Limb (tissue), 2 donors: ENCODE data around the gene B4GALNT2.
A peak's percentile ranks its signal among the peaks of the same experiment; 100 is the strongest.
"Not testable (repeated sequence)": the region's sequence is repeated elsewhere in the genome, so short reads cannot be mapped to it uniquely, and the experiment has no call there.

ENCODE experiments used
- DNase-seq, 2 donors: peaks; one replicate each; pipeline ENCODE4 v3.0.0-alpha.2; 2016; ENCODE audit errors: extremely low spot score in 2 of 2

Gene B4GALNT2

DNA sequence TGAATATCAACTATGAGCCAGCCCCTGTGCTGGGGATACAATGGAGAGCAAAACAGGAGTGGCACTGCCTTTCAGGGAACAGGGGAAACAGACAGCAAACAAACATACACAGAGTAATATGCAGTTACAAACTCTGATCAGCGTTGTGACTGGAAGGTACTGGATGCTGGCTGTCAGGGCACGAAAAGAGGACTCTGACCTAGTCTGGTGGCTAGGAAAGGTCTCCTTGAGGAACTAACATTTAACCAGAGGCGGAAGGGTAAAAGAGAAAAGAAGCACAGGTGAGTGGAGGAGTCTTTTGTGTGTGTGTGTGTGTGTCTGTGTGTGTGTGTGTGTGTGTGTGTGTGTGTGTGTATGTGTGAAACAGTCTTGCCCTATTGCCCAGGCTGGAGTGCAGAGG, 12.4 kb upstream of the B4GALNT2 start:
- DNase-seq, result no peak

DNA sequence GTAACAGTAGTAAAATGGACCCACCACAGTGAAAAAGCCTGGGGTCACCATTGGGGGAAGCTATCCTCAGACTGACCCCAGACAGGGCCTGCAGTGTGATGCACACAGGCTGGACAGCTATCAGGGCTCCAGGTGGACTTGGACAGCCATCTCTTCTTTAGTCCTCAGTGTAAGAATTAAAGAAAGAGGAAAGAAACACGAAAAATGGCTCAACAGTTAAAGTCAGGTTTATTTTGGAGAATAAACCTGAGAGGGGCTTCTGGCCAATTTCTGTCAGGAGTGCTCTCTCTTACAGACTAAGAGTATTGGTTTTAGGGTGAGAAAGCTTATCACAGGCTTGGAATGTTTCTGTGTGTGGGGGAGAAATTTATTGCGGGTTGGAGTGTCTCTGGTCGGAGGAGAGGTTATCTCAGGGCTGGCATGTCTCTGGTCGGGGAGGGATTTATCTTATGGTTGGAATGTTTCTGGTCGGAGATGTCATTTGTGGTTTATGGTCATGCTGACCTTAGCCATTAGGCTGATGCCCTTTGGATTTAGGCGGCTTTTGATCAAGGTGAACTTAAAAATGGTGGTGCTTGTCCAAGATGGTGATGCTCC, 10.8 kb upstream of the B4GALNT2 start:
- no peak for DNase-seq

DNA sequence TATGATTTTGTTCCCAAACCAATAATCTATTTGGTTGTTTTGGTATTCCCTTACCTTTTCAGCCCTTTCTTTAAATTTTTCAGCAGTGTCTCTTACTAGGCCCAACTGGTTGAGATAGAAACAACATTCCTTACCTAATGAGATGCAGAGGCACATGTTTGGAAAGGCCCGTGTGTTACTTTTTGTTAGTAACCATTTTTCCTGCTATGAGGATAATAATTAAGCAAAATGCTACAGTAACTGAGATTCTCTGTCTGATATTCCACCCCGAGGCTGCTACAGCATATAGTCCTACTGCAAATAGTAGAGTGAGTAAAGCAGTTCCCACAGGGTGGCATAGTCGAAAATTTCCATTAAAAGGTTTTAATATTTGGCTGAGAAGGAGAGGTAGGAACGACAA, 10.0 kb upstream of the B4GALNT2 start:
- DNase-seq, result no peak

DNA sequence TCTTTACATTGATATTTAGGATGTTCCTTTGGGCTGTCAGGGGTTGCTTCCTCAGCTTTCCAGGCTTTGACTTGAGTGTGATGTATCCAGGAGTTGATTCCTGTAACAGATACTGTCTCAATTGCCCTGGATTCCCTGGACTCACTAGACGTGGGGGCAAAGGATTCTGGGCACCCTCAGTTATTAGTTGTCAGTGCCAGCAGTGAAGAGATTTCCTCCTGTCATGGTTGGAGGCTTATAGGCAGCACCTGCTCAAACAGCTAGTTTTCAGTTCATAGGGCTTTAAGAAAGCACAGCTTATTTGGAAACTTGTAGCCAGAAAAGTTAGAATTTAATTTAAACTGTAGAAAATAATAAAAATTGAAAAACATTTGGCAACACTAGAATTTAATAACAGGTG, 9.5 kb upstream of the B4GALNT2 start:
- DNase-seq, result no peak

DNA sequence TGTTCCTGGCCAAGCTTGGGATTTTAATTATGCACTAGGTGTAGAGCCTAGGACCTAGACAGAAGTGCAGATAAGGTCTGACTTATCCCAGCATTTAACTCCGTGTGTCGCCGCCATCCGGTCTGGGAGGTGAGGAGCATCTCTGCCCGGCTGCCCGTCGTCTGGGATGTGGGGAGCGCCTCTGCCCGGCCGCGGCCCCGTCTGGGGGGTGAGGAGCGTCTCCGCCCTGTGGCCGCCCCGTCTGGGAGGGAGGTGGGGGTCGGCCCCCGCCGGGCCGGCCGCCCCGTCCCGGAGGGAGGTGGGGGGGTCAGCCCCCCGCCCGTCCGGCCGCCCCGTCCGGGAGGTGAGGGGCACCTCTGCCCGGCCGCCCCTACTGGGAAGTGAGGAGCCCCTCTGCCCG, 7.1 kb upstream of the B4GALNT2 start:
- no peak for DNase-seq

DNA sequence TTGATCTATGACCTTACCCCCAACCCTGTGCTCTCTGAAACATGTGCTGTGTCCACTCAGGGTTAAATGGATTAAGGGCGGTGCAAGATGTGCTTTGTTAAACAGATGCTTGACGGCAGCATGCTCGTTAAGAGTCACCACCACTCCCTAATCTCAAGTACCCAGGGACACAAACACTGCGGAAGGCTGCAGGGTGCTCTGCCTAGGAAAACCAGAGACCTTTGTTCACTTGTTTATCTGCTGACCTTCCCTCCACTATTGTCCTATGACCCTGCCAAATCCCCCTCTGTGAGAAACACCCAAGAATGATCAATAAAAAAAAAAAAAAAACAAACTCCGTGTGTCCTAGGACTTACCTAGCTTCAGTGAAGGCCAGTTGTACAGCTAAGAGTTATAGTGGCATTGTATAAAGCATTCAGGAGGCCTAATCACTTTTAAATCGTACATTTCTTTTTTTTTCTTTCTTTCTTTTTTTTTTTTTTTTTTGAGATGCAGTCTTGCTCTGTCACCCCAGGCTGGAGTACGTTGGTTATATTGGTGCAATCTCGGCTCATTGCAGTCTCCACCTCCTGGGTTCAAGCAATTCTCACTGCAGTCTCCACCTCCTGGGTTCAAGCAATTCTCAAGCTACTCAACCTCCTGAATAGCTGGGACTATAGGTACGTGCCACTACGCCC, 6.2 kb upstream of the B4GALNT2 start:
- DNase-seq, result not testable (repeated sequence)

DNA sequence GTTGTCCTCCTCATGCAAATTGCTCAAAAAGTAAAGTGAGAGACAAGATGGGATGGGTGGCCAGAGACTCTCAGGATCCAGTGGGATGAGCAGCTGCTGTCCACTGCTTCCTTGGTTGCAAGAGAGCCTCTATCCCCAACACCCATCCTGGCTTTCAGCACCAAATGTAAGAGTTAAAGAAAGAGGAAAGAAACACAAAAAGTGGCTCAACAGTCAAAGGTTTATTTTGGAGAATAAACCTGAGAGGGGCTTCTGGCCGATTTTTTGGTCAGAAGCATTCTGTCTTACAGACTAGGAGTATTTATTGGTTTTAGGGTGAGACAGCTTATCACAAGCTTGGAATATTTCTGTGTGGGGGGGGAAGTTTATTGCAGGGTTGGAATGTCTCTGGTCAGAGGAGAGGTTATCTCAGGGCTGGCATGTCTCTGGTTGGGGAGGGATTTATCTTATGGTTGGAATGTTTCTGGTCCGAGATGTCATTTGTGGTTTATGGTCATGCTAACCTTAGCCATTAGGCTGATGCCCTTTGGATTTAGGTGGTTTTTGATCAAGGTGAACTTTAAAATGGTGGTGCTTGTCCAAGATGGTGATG, 3.1 kb upstream of the B4GALNT2 start:
- DNase-seq, result not testable (repeated sequence)

DNA sequence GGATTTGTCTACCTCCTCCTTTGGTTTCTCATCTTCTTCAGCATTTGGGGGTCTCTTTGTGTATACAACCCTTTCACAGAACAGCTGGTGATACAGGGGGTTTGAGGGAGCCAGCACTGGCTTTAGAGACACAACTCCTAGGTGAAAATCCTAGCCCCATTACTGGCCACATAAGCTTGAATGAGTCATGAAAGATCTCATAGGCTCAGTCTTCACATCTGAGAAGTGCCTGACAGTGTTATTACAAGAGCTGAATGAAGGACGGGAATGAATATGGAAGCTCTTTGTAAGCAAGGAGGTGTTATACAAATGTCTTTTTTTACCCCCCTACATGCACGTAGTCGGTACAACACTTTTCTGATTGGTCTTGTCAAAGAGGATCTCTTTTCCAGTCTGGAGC, 1.7 kb upstream of the B4GALNT2 start:
- DNase-seq, result no peak

DNA sequence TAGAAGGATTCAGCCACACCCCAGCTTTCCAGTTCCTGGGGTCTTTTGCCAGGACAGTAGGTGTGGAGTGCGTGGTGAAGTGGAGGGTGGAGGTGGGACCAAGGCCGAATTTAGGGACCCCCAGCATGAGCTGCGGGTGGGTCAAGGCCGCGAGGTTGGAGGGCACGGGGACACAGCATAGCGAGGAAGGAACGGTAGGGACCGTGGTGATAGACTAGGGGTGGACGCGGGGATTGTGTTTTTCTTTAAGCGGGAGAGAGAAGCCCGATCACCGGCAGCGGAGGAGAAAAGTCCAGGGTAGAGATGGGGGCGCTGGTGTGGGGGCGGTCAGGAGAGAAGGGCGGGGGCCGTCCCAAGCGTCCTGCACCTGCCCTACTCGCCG, 261 bp upstream of the B4GALNT2 start:
- no peak for DNase-seq

DNA sequence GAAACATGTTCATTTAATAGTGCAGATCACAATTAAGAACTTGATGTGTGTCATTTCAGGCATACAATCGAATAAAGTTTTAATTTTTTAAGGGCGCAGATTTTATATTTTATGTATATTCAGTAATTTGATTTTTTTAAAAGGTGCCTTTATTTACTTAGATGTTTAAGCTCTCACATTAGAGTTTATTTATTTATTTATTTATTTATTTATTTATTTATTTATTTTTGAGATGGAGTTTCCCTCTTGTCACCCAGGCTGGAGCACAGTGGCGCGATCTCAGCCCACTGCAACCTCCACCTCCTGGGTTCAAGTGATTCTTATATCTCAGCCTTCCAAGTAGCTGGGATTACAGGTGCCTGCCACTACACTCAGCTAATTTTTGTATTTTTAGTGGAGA, 3.8 kb downstream of the B4GALNT2 start:
- no peak for DNase-seq

DNA sequence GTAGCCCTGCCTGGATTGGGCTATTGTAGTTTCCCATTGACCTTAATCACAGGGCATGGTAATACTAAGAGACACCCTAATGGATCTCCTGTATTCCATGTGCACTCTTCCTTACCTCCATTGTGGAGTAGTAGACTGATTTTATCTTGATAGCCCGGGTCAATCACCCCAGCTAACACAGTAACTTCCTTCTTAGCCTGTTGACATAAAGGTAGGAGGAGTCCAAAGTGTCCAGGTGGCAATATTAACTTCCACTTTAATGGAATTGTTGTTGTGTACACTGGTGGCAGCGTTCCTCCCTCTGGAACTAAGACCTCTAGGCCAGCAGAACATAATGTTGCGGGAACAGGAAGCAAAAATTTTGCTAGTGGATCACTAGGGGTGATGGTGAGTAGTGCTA, 13.1 kb downstream of the B4GALNT2 start:
- DNase-seq, result not testable (repeated sequence)

DNA sequence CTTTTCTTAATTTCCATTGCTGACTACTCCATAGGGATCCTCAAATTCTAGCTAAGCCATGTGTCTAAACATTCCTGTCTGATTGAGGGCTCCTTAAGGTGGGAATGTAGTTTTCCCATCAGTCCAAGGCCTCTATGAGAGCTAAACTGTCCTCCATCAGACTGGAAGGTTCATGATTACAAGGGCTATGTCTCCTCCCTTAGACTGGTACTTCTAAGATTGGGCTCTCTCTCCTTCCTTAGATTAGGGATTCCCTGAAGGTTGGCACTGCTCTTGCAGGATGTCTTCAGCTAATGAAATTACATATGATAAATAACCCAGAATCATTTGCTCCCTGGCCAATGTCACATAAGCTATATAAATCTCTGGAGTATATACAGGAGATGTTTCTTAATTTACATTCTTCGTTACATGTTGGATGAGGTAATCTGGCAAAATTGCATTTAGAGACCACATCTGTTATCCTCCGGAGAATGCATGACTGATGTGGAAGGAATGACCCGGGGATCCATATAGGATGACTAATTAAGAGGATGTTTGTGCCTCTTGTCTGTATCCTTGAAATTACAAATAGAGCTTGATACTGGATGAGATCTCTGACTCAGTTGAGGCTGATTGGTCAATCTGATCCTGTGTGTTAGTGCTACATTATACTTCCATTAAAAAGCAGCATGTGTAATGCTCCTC, 14.2 kb downstream of the B4GALNT2 start:
- no peak for DNase-seq

DNA sequence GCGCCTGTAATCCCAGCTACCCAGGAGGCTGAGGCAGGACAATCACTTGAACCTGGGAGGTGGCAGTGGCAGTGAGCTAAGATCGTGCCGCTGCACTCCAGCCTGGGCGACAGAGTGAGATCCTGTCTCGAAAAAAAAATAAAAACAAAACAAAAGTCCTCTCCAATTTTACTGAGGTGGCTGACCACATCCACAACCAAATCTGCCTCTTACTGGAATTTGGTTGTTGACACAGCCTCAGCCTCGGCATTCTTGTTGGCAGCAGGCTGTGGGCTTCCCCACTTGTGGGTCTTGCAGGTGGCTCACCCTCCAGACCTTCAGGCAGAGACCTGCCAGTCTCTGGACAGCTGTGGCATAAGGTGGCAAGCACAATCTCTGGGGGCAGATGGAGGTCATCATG, 15.6 kb downstream of the B4GALNT2 start:
- DNase-seq, result no peak

DNA sequence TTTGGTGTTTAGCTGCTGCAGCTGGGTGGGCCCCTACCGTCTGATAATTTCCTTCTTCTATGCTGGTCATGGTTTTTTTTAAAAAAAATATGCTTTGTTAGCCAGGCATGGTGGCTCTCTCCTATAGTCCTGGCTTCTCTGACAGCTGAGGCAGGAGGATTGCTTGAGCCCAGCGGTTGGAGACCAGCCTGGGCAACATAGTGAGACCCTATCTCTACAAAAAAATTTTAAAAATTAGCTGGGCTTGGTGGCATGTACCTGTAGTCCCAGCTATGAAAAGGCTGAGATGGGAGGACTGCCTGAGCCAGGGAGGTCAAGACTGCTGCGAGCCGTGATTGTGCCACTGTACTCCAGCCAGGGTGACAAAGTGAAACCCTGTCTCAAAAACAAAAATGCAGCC, 19.4 kb downstream of the B4GALNT2 start:
- no peak for DNase-seq

DNA sequence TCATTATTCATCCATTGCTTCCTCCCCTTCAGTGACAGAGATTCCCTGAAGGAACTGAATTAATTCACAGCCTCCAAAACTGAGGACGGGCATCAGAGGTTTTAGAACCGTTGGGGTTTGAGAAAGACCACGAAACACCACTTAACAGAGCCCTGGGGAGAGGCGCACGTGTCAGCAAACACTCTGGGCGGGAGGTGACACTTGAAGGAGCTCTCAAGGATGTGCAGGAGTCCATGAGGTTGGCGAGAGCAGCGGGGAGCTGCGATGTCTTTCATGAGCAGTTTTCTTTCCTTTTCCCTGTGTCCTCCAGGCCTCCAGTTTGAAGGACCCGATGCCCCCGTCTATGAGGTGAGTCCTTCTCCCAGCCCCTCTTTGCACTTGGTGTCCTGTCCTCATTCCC, 23.7 kb downstream of the B4GALNT2 start:
- no peak for DNase-seq

DNA sequence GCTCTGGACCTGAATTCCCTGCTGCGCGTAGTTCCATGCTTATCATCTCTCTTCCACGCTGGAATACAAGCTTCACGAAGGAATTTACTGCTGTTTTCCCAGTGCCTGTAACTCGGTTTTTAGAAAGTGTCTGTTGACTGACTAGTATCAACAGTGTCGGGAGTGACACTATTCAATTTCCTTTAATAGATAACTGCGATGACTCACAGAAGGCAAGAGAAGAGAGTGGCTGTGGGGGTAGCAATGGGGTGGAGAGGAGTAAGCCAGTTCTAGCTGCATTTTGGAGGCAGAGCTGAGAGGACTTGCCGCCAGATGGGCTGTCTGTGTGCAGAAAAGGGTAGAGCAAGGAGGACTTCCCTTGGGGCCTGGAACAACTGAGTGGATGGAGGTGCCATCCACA, 25.2 kb downstream of the B4GALNT2 start:
- DNase-seq, result no peak

DNA sequence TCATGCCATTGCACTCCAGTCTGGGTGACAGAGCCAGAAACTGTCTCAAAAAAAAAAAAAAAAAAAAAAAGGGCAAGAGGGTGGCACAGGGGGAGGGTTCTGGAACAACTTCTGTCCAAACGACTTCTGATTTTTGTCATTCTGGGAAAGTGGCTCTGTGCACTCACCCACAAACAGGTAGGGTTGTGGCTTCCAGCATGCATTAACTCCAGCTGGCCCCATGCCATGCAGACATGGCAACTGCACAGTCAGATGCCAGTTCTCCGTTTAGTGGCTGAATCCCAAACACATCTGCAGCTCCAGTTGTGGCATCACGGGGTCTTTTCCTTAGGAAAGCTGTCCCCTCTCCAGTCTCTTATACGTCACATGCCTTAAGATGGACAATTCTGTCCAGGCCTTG, 30.3 kb downstream of the B4GALNT2 start:
- no peak for DNase-seq

DNA sequence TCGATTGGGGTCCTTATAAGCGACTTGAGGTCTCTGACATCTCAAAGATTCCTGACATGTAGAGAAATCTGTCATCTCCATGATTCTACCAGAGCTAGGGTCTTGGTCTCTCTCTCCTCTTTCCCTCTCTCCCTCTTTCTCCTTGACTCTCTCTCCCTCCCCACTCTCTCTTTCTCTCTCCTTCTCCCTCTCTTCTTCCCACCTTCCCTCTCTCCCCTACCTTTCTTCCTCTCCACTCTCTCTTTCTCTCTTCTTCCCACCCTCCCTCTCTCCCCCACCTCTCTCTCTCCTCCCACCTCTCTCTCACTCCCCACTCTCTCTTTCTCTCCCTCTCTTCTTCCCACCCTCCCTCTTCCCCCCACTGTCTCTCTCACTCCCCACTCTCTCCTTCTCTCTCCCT, 32.6 kb downstream of the B4GALNT2 start:
- no peak for DNase-seq

DNA sequence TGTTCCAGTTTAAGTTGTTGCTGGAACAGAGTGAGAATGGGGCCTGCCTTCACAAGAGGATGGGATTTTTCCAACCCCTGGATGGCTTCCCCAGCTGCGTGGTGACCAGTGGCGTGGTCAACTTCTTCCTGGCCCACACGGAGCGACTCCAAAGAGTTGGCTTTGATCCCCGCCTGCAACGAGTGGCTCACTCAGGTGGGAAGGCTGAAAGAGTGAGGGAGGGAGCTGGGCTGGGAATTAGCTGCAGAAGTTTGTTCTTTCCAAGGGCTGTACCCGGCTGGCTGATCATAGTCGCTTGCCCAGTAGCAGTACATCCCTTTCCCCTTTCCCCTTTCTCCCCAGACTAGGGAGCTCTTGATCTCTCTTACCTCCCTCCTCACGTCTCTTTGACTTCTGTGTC, 36.1 kb downstream of the B4GALNT2 start:
- no peak for DNase-seq

DNA sequence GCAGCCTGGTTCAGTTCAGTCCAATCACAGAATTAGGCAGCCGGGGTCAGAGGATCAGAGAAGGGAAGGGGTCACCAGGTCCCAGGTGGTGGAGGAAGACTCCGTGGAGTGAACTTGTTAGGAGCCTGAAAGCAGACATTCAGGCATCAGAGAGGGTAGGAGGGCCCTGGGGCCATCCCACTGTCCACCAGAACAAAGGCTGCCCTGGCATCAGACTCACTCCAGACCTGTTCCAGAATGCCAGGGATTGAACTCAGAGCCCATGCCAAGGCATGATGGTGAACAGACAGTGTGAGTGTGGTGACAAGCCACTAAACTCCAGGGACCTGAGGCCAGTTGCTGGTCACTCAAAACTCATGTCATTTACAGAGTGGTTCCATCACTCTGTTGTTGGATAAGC, 37.6 kb downstream of the B4GALNT2 start:
- no peak for DNase-seq

DNA sequence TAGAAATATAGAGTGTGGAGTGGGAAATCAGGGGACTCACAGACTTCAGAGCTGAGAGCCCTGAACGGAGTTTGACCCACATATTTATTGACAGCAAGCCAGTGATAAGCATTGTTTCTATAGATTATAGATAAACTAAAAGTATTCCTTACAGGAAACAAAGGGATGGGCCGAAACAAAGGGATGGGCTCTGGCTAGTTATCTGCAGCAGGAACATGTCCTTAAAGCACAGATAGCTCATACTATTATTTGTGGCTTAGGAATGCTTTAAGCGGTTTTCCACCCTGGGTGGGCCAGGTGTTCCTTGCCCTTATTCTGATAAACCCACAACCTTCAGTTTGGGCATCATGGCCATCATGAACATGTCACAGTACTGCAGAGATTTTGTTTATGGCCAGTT, 38.1 kb downstream of the B4GALNT2 start:
- not testable (repeated sequence) for DNase-seq

DNA sequence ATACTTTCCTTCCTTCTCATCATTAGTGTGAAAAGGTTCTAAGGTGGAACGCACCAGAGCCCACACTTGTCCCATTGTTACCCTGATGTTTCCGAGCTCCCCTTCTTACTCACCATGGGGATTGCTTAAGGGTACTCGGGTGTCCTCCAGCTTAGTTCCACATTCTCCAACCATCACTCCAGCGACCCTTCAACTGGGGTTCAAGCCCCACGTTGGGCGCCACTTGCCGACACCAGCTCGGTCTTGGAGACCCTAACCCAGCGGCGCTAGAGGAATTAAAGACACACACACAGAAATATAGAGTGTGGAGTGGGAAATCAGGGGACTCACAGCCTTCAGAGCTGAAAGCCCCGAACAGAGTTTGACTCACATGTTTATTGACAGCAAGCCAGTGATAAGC, 43.4 kb downstream of the B4GALNT2 start:
- not testable (repeated sequence) for DNase-seq

DNA sequence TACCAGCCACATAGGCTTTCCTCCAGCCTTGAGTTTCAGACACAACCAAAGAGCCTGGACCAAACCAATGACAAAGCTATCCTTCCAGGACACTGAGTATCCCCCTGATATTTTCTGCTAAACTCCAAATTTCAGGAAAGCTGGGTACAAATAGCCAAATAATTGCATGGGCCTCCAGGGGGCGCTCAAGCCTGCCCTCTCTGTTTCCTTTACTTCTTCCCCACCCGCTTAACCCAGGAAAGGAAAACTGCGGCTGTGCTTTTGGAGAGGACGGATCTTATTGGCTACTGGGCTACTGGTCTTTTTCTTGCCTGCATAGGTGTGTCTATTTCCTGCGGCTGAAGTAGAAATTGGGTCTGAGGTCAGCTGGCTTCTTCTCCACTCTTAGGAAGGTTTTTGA, 47.7 kb downstream of the B4GALNT2 start:
- peak; percentile 18 to 49 for DNase-seq
